HUDEP-2 (cell line): ENCODE results near the gene SORBS2.

ENCODE experiments used
- DNase-seq, 76 experiments: peaks; one replicate each; lab custom pipeline; 2025; ENCODE audit not compliant: unreplicated experiment in 76 of 76; lab: John Stamatoyannopoulos, UW

SORBS2 gene

DNA sequence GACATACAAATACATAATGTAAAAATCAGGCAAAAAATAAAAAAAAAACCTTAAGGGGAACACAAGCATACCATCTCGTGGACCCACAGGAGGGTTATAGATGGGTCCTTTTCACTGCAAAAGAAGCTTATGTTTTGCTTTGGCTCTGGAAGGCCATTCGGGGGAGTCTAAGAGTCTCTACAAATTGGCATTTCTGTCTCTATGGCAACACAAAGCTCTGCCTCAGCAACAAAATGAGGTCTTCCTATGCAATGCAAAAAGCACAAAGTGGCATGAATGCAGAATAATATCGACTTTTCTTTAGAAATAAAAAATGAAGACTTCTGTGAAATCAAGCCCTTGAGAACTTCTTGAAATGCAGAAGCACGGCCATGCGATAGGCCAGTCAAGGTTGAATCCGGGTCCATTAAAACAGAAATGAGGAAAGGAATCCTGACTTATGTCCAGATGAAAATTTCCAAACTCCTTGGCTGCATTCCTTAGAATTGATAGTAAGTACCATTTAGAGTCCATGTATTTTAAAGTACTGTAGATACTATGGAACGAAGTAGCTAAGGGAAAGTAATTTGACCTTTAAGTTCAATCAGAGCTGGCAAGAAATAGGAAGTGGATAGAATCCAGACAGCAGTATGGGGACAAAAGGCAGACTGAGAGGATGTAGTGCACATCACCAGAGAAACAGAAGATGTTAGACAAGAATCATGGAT, 213.0 kb downstream of the SORBS2 start:
- no peak for DNase-seq

DNA sequence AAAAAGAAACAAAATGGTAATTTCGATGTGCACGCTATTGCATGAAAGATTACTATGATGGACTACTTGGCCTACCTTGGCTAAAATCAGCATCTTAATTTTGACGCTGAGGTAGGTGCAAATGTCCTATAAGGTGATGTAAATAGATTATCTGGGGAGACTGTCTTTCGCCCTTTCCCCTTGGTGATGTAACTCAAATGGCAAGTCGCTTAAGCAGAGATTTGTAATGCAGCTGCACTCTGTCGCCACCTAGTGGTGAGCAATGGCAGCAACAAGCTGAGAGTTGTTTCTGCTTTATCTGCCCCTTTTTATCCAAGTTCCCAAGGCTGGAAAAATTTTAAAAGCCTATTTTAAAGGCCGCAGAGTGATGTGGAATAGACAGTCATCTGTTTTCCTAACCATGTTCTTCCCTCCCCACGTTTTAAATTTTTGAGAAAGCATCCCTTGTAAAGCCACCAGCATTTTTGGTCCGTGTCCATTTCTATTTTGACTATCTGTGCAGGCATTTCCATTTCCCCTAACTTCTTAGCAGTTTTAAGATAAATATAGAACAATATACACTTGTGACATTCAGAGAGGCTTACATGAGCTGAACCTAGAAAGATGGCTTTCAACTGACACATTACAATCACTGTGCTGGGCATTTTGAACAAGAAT, 214.3 kb downstream of the SORBS2 start:
- peak in 56 of 76 experiments; percentile 1 to 61 (median 23) for DNase-seq

- no peak for DNase-seq
Observed at GRCh38 chr4:185592845-185593488, 219.0 kb downstream of the SORBS2 start.

DNA sequence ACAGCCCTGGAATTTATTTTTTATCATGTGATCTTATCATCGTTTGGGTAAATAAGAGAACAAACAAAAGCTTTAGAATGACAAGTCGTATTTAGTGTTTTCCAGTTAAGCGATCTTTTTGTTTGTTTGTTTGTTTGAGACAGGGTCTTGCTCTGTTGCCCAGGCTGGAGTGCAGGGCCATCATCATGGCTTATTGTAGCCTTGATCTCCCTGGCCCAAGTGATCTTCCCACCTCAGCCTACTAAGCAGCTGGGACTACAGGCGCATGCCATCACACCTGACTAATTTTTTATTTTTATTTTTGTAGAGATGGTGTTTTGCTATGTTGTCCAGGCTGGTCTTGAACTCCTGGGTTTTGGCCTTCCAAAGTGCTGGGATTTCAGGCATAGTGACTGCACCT, 219.6 kb downstream of the SORBS2 start:
- DNase-seq, result no peak

- no peak for DNase-seq
Observed at GRCh38 chr4:185591679-185592141, 220.3 kb downstream of the SORBS2 start.

GRCh38 chr4:185590982-185591381, 221.0 kb downstream of the SORBS2 start:
- DNase-seq, result no peak

DNA sequence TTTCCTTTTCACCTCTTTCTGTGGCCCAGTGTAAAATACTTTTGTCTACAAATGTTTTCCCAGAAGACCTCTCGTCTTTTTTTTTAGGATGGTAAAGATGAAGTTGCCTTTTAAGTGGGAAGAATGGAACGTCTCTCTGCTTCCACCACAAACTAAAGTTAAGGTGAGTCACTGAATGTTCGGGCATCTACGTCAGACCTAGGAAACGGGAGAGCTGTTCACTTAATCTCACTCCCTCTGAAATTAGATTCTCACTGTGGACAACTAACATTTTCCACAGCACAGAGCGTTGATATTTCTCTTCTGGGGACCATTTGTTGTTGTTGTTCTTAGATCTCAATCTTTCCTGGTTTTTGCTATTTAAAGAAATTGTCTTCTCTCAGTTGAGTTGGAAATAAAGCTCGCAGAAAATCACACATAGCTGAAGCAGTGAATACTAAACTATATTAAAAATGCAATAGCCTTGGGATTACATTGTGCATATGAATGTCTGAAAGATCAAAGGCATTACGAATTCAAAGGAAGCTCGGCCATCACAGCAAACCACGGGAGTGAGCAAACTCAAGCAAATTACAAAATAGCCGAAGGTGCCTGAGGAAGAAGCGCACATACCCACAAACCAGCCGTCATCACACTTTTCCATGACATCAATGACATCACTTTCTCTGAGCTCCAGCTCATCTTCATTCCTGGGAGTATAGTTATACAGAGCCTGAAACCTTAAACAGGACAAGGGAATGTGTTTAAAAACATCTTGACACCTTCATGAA, 222.7 kb downstream of the SORBS2 start:
- no peak for DNase-seq

- DNase-seq, result peak in 2 of 76 experiments; percentile 2 to 4
Observed at GRCh38 chr4:185587427-185588161, 224.4 kb downstream of the SORBS2 start.

DNA sequence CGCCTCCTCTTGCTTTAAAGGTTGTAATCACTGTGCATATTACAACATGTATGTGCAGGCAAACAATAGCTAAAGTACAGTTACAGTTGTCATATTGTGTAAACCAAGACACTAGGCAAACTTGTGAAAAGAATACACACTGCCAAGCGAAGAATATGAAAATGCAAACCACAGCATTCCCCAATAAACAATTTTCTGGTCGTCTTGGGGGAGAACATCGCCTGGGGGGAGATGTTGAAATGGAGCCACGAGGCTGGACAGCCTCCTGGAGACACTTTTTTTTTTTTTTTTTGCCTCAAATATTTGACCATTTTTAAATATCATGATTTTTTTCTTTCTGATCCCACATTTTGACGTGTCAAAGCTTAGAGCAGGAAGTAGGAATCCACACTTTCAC, 225.0 kb downstream of the SORBS2 start:
- no peak for DNase-seq

DNA sequence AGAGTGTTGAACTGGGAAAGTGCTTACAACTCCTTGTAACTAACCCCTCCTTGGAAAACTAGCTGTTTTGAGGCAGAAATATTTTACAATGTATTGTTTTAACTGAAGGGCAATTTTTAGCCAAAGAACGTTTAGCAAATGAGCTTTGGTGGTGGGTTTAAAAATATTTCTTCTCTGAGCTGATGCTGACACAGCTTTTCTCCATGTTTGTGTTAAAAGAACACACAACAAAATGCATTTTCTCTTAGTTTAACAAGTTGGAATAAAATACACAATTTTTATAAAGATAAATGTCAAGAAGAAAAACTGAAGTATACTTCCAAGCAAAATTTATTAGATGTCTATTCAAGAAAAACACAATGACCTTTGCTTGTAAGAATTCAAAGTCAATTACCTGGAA, 226.8 kb downstream of the SORBS2 start:
- DNase-seq, result no peak

DNA sequence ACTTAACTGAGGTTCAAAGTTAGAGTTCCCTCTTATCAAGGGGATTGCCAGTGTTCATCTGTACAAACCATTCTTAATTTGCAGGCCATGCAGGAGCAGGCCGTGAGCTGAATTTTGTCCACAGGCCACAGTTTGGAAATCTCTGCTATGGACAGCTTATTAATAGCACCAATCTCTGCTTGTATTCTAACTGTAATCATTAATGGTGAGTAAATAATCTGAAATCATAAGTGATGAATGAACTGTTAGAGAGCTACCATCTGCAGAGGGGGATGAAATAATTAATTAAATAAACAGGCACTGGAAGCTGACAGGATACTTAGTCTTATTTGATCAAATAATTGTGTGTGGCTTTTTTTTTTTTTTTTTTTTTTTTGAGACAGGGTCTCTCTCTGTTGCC, 228.2 kb downstream of the SORBS2 start:
- DNase-seq, result no peak

DNA sequence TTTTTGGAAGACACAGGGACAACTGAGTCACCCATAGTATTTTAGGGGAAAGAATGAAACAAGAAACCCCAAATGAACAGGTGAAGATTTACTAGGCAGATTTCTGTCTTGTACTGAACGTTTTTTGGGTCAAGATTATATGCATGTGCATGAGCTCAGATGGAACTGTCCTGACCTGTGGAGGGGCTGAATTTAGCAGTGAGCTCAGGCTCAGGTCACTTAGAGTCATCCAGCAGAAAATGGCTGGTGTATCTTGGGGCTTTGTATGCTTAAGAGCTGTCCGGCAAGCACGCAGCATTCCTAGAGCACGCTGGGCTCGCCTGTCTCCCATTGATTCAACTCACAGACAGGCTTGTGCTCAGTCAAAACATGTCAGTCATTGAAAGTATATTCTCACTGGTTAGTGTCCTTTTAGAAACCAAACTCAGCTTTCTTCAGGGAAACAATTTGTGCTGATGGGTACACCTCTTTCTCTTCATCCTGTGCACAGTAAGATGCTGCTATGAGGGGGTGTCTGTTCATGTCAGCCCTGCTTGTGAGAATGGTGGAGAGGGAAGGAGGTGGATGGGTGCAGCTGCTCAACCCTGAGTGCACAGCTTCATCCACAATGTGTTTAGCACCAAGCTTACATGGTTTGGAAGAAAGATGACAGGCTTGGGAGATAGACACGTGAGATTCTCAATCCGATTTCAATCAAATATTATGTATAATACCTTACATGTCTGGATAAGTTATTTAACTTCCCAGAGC, 229.2 kb downstream of the SORBS2 start:
- no peak for DNase-seq

- no peak for DNase-seq
Observed at GRCh38 chr4:185580699-185581098, 231.3 kb downstream of the SORBS2 start.

GRCh38 chr4:185578284-185578683, 233.7 kb downstream of the SORBS2 start:
- no peak for DNase-seq

GRCh38 chr4:185576962-185577950, 234.7 kb downstream of the SORBS2 start:
- no peak for DNase-seq

DNA sequence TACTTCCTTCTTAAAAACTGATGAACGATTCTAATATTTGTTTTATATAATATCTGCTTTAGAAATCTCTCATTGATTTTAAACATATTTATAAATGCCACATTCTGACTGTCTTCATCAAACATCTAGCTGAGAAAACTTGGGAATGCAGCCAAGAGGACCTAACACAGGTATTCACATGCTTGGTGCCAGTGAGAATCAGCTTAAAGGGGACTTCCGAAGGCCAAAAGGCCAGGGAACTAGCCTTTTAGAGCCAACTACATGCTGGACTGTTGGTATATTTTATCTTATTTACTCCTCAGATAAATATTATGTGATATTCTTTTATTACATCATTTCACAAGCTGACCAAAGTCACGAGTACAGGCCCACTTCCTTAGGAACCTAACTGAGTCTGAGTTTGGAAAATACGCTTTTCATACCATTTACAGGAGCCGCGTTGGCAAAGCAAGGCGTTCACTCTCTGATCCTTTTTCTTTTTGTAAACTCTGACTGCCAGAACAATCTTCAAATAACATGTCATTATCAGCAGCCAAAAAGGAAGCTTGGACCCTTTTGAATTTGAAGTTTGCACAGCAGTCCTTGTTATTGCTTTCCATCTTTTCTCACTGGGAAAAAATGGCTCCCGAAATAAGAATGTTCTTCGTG, 235.6 kb downstream of the SORBS2 start:
- no peak for DNase-seq

- DNase-seq, result no peak
Observed at GRCh38 chr4:185573651-185574199, 238.3 kb downstream of the SORBS2 start.

DNA sequence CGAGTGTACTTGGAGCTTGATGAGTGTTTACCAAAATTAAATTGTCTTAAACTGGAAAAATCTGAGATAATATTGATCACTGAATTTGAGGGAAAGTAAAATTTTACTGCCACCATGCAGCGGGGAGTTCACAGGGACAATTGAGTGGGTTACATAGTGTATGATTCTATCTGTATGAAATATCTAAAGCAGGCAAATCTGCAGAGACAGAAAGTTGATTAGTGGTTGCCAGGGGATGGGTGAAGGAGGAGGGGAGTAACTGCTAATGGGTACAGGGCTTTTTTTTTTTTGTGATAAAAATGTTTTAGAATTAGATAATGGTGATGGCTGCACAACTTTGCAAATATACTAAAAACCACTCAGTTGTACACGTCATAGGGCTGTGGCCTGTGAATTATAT, 241.3 kb downstream of the SORBS2 start:
- DNase-seq, result no peak
